ENCODE results near the gene PTGR1. TPM values are rescaled to one million over a fixed set of nuclear protein-coding genes. Genes with fewer than 3 reads are reported as not detected.

PTGR1 gene
- total and polyA plus RNA-seq, 8 donors, result 5.0 to 28.8 (median 13.9) TPM

- H3K4me1 ChIP-seq, result peaks cover 0 to 5% (median 0%) of the 10 kb centered on the region in 3 donors
- H3K27ac ChIP-seq, result peak within 1 kb of the TSS in 3 of 4 donors; percentile 27 to 52 (median 51)
- DNase-seq (peak; percentile 56 to 92 (median 80)), FAIRE-seq (no peak), ATAC-seq (peak; percentile 87 to 93 (median 91))
- H3K9me3 ChIP-seq, result no peaks in the 10 kb centered on the region
- H3K27me3 ChIP-seq, result no peaks in the 10 kb centered on the region
- no peaks in the 10 kb centered on the region for H3K36me3 ChIP-seq
- 1% methylated on average over 66 of the region's 66 CpGs for WGBS, 2 donors
- no peak for TF ChIP-seq CTCF (IDR thresholded peaks at IDR 0.05)
- intact Hi-C loops (cut with DNase I), result no loop called here
- peak within 1 kb of the TSS; percentile 55 to 87 (median 72) for H3K4me3 ChIP-seq
Measured at GRCh38 chr9:111525056-111525977, 74.1 kb downstream of the PTGR1 start, which contains the start of gene ZNF483. Gene ZNF483 (plus strand): TSS chr9:111525179. CDS start chr9:111527396, 2,217 bp downstream.

GRCh38 chr9:111524731-111525055 is 74.8 kb downstream of the PTGR1 start:
- Histone ChIP-seq H3K36me3 (no peaks in the 10 kb centered on the region), H3K27me3 (no peaks in the 10 kb centered on the region), H3K4me1 (peaks cover 0 to 5% (median 0%) of the 10 kb centered on the region in 3 donors), H3K9me3 (no peaks in the 10 kb centered on the region), H3K27ac (no peak overlapping the region), H3K4me3 (peak overlapping the region; percentile 55 to 87 (median 72))
- intact Hi-C loops (cut with DNase I), result no loop called here
- TF ChIP-seq CTCF (IDR thresholded peaks at IDR 0.05), result no peak
- WGBS, 2 donors, result 27 to 29% methylated on average over 7 of the region's 7 CpGs
- DNase-seq (no peak), ATAC-seq (no peak), FAIRE-seq (no peak)

- no peak for FAIRE-seq
- Histone ChIP-seq H3K4me1 (no peaks in the 10 kb centered on the region), H3K36me3 (no peaks in the 10 kb centered on the region), H3K27ac (no peak overlapping the region), H3K27me3 (no peaks in the 10 kb centered on the region), H3K9me3 (no peaks in the 10 kb centered on the region), H3K4me3 (no peak overlapping the region)
- DNase-seq, result no peak
- WGBS, 2 donors, result 75 to 82% methylated on average over 2 of the region's 2 CpGs
- TF ChIP-seq CTCF (IDR thresholded peaks at IDR 0.05), result no peak
- intact Hi-C loops (cut with DNase I), result no loop called here
- ATAC-seq, result no peak
Measured at GRCh38 chr9:111516061-111516465, 83.4 kb downstream of the PTGR1 start.

- DNase-seq, result no peak
Measured at GRCh38 chr9:111514967-111515366, 84.5 kb downstream of the PTGR1 start.

More at GRCh38 chr9:111514967-111515366, 84.5 kb downstream of the PTGR1 start:
- no peaks in the 10 kb centered on the region for H3K36me3 ChIP-seq
- TF ChIP-seq CTCF (IDR thresholded peaks at IDR 0.05), result no peak
- no peak for ATAC-seq
- no peak overlapping the region for H3K4me3 ChIP-seq
- intact Hi-C loops (cut with DNase I), result no loop called here
- H3K9me3 ChIP-seq, result no peaks in the 10 kb centered on the region
- no peak overlapping the region for H3K27ac ChIP-seq
- no peaks in the 10 kb centered on the region for H3K4me1 ChIP-seq
- no peak for FAIRE-seq
- H3K27me3 ChIP-seq, result no peaks in the 10 kb centered on the region

Other genes starting within 250 kb of the PTGR1 start
- gene ECPAS, start 115.3 kb downstream of the PTGR1 start, total RNA-seq, result 10 to 100 TPM; 36.6 to 43.6 (median 40.3) TPM
- gene ECPAS, start 115.3 kb downstream of the PTGR1 start, polyA plus RNA-seq, result 10 to 100 TPM; 12.2 to 18.3 TPM
- 1 to 10 TPM; 2.6 to 8.0 (median 6.0) TPM for gene ZNF483, start 74.5 kb downstream of the PTGR1 start, total RNA-seq
- gene ZNF483, start 74.5 kb downstream of the PTGR1 start, polyA plus RNA-seq, result 1 to 10 TPM; 1.1 to 2.0 TPM
- gene DNAJC25, start 31.7 kb upstream of the PTGR1 start, total RNA-seq, result 1 to 10 TPM; 2.2 to 4.1 (median 3.2) TPM
- gene DNAJC25, start 31.7 kb upstream of the PTGR1 start, polyA plus RNA-seq, result 1 to 10 TPM; 4.0 to 6.7 TPM
- 10 to 100 TPM in 2 of 6 donors, 1 to 10 TPM in 4; 4.5 to 16.8 (median 8.3) TPM for gene GNG10, start 62.0 kb upstream of the PTGR1 start, total RNA-seq
- gene GNG10, start 62.0 kb upstream of the PTGR1 start, polyA plus RNA-seq, result 10 to 100 TPM; 19.6 to 34.9 TPM
- gene SHOC1, start 195.3 kb upstream of the PTGR1 start, total RNA-seq, result under 1 TPM; 0.06 to 0.25 (median 0.09) TPM
- gene SHOC1, start 195.3 kb upstream of the PTGR1 start, polyA plus RNA-seq, result under 1 TPM in 1 of 2 donors, not detected in 1; 0.07 TPM

Data from pancreas (tissue), 10 donors.